Left lung (tissue), 10 donors: Measurements from ENCODE around the gene RAB13. TPM values are rescaled to one million over a fixed set of nuclear protein-coding genes. Genes with fewer than 3 reads are reported as not detected.

Experiments
- ATAC-seq: fragments of 200-7000 bp; cut with Tn5 transposase; one replicate; pipeline ENCODE4 v1.9.1; 2020; ENCODE audit warnings: moderate library complexity
- DNase-seq, 4 donors: peaks; one replicate each; pipeline ENCODE4 v3.0.0-alpha.2; 2013 to 2020
- H3K27ac ChIP-seq, 2 donors: fragments of 200-600 bp; sonication (generic) in 1 of 2; one replicate each; pipeline versions ENCODE4 v1.5.0 to v1.8.0; 2020 to 2021
- H3K27me3 ChIP-seq, 2 donors: fragments of 200-600 bp; sonication (generic) in 1 of 2; one replicate each; pipeline versions ENCODE4 v1.5.0 to v1.8.0; 2020 to 2021
- H3K36me3 ChIP-seq, 2 donors: fragments of 200-600 bp; sonication (generic) in 1 of 2; one replicate each; pipeline versions ENCODE4 v1.5.0 to v1.8.0; 2020 to 2021
- H3K4me1 ChIP-seq, 2 donors: fragments of 200-600 bp; one replicate each; pipeline ENCODE4 v1.8.0; 2021
- H3K4me3 ChIP-seq, 2 donors: fragments of 200-600 bp; sonication (generic) in 1 of 2; one replicate each; pipeline versions ENCODE4 v1.5.0 to v1.8.0; 2020 to 2021; ENCODE audit warnings: mild to moderate bottlenecking in 1 of 2
- H3K9me3 ChIP-seq, 2 donors: fragments of 200-600 bp; sonication (generic) in 1 of 2; one replicate each; pipeline versions ENCODE4 v1.5.0 to v1.8.0; 2020 to 2021
- intact Hi-C, 2 donors: fragments of 100-400 bp; cut with DNase I; formaldehyde crosslinking; loops; one replicate each; pipeline versions ENCODE4 v1.11.2 to v1.14.2; 2022
- polyA plus RNA-seq, 6 donors: library from polyadenylated mRNA; unstranded; fragments of 120-200 nt; gene quantifications; one replicate each; pipeline ENCODE4 v1.2.1, GENCODE V29; 2013; ENCODE audit not compliant: insufficient read length in 6 of 6
- total RNA-seq, 2 donors: library from RNA; stranded (reverse); fragmentation: NEBNext Ultra II Directional; extraction: Animal tissue kit (Norgen Biotek cat#: 25700); gene quantifications; one replicate each; pipeline ENCODE4 v1.2.1, GENCODE V29; 2021
- TF ChIP-seq, protein P1 (sequence below), 2 donors: fragments of 200-600 bp; sonication (generic) in 1 of 2; IDR thresholded peaks; one replicate each; pipeline versions ENCODE4 v1.5.0 to v1.8.0; 2021; ENCODE audit warnings: antibody characterized with exemption in 2 of 2
- donor health status: DM: no; HTN: yes; CAD: no.
- donor health status: DM: no; HTN: no; CAD: no.

Gene RAB13
- total and polyA plus RNA-seq, 8 donors: 122 to 171 (median 157) TPM

DNA sequence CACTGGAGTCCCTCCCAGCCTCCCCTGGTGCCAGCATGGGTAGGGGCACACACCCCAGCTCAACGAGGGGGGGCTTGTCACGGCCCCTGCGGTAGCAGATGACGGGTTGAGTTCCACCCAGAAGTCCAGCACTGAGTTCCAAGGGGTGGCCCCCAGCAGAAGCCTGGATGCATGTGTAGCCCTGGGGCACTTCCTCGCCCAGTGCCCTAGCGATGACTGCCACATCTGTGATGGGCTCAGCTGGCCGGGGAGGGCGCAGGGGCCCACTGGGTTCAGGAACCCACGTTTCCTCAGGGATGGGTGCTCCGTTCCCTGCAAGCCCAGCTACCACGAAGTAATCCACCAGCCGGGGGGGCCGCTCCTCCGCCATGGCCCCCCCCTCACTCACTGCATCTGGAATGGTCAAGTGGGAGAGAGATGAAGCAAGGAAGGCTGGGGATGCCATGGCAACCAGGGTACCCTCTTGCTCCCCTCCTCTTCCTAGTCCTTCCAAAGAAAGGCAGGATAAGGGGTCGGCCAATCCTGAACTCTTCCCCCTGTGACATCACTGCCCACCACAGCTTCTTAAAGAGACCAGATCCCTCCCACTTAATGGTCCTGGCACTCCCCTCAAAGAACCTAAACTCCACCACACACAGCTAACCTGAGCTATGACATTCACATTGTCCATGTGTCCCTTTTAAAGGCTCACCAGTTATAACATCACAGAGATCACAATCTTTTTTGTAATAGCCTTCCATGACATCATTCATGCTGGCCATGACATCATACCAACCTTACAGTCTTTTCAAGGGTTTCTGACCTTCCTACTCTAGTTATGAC is 41.9 kb downstream of the RAB13 start:
- Histone ChIP-seq H3K36me3 (peaks cover 0 to 69% of the 10 kb centered on the region in 2 donors), H3K4me3 (peak overlapping the region; percentile 13 to 85), H3K27ac (peak overlapping the region; percentile 97 to 99), H3K4me1 (peaks cover 4 to 46% of the 10 kb centered on the region in 2 donors), H3K9me3 (no peaks in the 10 kb centered on the region), H3K27me3 (no peaks in the 10 kb centered on the region)
- intact Hi-C loops: loop anchor here in 1 of 2 donors (10.0 kb wide), 1 partner anchor 119 kb away; no protein-coding TSS in a partner anchor
- peak in 1 of 4 donors; percentile 84 for DNase-seq
- ATAC-seq: no peak
- TF ChIP-seq, protein P1, sequence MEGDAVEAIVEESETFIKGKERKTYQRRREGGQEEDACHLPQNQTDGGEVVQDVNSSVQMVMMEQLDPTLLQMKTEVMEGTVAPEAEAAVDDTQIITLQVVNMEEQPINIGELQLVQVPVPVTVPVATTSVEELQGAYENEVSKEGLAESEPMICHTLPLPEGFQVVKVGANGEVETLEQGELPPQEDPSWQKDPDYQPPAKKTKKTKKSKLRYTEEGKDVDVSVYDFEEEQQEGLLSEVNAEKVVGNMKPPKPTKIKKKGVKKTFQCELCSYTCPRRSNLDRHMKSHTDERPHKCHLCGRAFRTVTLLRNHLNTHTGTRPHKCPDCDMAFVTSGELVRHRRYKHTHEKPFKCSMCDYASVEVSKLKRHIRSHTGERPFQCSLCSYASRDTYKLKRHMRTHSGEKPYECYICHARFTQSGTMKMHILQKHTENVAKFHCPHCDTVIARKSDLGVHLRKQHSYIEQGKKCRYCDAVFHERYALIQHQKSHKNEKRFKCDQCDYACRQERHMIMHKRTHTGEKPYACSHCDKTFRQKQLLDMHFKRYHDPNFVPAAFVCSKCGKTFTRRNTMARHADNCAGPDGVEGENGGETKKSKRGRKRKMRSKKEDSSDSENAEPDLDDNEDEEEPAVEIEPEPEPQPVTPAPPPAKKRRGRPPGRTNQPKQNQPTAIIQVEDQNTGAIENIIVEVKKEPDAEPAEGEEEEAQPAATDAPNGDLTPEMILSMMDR (IDR thresholded peaks at IDR 0.05): no peak

DNA sequence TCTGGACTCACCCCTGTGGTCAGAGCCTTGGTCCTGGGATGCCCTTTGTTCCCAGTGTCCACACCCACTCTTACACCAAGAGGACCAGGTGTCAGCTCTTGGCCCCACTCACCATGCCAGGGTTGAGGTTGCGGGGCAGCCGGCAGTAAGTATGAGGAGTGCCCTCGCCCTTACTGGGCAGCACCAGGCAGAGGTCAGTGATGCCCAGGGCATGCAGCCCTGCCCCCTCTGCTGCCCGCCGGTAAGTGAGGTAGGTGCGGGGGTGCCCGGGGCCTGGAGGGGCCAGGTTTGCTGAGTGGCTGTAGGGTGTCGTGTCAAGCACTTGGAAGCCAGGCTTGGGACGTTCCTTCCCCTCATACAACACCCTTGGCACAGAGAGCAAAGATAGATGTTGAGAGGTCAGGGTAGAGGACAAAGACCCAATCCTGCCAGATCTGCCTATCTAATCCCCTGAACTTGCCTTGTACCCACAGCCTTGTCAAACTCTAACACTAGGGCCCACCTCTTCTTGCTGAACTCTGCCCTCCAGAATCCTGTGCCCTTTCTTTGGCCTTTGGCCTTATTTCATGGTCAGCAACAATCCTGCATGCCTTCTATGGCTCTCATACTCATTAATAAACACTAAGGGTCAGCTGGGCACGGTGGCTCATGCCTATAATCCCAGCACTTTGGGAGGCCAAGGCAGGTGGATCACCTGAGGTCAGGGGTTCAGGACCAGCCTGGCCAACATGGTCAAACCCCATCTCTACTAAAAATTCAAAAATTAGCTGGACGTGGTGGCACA is 43.2 kb downstream of the RAB13 start:
- H3K9me3 ChIP-seq: no peaks in the 10 kb centered on the region
- H3K27ac ChIP-seq: no peak overlapping the region
- no peaks in the 10 kb centered on the region for H3K27me3 ChIP-seq
- ATAC-seq (no peak), DNase-seq (peak in 1 of 4 donors; percentile 28)
- TF ChIP-seq, protein P1 (IDR thresholded peaks at IDR 0.05): no peak
- no peak overlapping the region for H3K4me3 ChIP-seq
- intact Hi-C loops: loop anchor here in 1 of 2 donors (10.0 kb wide), 1 partner anchor 118 kb away; no protein-coding TSS in a partner anchor
- peaks cover 0 to 69% of the 10 kb centered on the region in 2 donors for H3K36me3 ChIP-seq
- peaks cover 4 to 46% of the 10 kb centered on the region in 2 donors for H3K4me1 ChIP-seq

DNA sequence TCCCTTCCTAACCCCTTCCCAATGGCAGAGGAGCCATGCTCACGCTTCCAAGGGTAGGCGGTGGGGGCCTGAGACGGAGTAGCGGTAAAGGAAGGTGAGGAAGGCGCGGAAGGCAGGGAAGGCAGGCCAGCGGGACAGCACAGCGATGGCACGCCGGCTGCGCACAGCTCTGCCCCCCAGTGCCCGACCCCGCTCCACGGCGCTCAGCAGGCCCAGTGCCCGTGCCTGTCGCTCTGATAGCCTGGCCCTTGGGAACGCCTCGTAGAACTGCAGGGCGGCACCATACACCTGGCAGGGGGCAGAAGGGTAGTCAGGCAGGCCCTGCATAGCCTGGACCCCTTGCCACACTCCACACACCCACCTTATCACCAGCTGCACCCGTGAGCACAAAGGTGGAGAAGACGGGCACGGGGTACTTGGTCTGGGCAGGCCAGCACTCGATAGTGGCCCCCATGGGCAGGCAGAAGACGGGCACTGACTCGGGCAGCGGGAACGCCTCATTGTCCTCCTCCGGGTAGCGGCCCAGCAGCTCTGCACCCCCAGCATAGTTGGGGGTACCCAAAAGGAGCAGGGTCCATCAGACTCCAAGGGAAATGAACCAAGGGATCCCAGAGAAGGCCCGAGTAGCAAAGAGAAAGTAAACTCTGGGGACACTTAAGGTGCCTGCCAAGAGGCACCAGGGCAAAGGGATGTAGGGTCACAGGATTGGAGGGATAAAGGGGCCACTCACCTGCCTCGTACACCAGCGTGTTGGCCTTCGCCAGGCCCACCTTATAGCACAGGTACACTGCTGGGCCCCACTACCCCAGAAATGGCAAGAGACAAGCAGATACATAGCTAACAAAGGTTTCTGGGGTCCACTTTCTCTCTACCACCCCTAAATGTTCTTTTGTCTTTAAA is 44.1 kb downstream of the RAB13 start:
- no peak overlapping the region for H3K4me3 ChIP-seq
- peaks cover 4 to 41% of the 10 kb centered on the region in 2 donors for H3K4me1 ChIP-seq
- peaks cover 0 to 69% of the 10 kb centered on the region in 2 donors for H3K36me3 ChIP-seq
- no peaks in the 10 kb centered on the region for H3K27me3 ChIP-seq
- intact Hi-C loops: loop anchor here in 1 of 2 donors (10.0 kb wide), 1 partner anchor 117 kb away; no protein-coding TSS in a partner anchor
- TF ChIP-seq, protein P1 (IDR thresholded peaks at IDR 0.05): no peak
- no peak overlapping the region for H3K27ac ChIP-seq
- peak in 1 of 4 donors; percentile 27 for DNase-seq
- H3K9me3 ChIP-seq: no peaks in the 10 kb centered on the region
- ATAC-seq: no peak

DNA sequence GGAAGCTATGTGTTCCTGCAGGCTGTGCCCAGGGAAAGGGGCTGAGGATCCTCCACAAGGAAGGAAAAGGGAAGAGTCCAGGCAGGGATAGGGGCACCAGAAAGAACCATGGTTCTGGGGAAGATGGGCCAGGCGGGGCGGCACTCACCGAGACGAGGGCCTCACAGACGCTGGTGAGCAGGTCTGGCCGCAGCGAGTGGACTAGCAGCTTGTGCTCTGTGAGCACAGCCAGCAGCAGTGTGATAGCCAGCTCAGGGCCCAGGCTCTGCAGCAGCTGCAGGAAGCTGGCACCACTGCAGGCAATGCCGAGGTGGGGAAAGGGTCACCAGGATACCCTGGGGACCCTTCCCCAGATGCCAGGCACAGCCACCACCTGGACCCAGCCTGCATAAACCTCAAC is 45.4 kb downstream of the RAB13 start:
- Histone ChIP-seq H3K4me1 (peaks cover 0 to 34% of the 10 kb centered on the region in 2 donors), H3K4me3 (no peak overlapping the region), H3K36me3 (peaks cover 0 to 81% of the 10 kb centered on the region in 2 donors), H3K9me3 (no peaks in the 10 kb centered on the region), H3K27me3 (no peaks in the 10 kb centered on the region), H3K27ac (no peak overlapping the region)
- intact Hi-C loops: loop anchor here in 1 of 2 donors (10.0 kb wide), 1 partner anchor 116 kb away; no protein-coding TSS in a partner anchor
- TF ChIP-seq, protein P1 (IDR thresholded peaks at IDR 0.05): no peak
- DNase-seq (peak in 1 of 4 donors; percentile 14), ATAC-seq (no peak)
